DND-41 (cell line): ENCODE results near the gene PSMB8.

ENCODE experiments used
- EZH2 ChIP-seq: IDR thresholded peaks from 3 replicates; pipeline ENCODE4 v1.6.1; 2012; ENCODE audit warnings: borderline replicate concordance, low read depth, mild to moderate bottlenecking, moderate library complexity, low read length, inconsistent platforms; ENCODE audit not compliant: severe bottlenecking
- TF ChIP-seq, protein P1 (sequence below): IDR thresholded peaks from 2 replicates; pipeline ENCODE4 v1.5.1; 2012; ENCODE audit warnings: borderline replicate concordance, low read length, moderate library complexity, mild to moderate bottlenecking; ENCODE audit not compliant: poor library complexity, severe bottlenecking; ENCODE audit errors: extremely low read depth

- no peak for TF ChIP-seq EZH2
- TF ChIP-seq, protein P1, sequence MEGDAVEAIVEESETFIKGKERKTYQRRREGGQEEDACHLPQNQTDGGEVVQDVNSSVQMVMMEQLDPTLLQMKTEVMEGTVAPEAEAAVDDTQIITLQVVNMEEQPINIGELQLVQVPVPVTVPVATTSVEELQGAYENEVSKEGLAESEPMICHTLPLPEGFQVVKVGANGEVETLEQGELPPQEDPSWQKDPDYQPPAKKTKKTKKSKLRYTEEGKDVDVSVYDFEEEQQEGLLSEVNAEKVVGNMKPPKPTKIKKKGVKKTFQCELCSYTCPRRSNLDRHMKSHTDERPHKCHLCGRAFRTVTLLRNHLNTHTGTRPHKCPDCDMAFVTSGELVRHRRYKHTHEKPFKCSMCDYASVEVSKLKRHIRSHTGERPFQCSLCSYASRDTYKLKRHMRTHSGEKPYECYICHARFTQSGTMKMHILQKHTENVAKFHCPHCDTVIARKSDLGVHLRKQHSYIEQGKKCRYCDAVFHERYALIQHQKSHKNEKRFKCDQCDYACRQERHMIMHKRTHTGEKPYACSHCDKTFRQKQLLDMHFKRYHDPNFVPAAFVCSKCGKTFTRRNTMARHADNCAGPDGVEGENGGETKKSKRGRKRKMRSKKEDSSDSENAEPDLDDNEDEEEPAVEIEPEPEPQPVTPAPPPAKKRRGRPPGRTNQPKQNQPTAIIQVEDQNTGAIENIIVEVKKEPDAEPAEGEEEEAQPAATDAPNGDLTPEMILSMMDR = no peak
These were observed 13.5 kb upstream of the PSMB8 start for GRCh38 chr6:32857156-32857891.
